Breast epithelium (tissue), 4 donors: ENCODE data around the gene CCDC34. TPM values are rescaled to one million over a fixed set of nuclear protein-coding genes. Genes with fewer than 3 reads are reported as not detected.

Source experiments
- DNase-seq, 2 donors: peaks; one replicate each; pipeline ENCODE4 v3.0.0-alpha.2; 2019; ENCODE audit warnings: low spot score in 2 of 2
- H3K27ac ChIP-seq, 2 donors: fragments of 200-600 bp; sonication (generic) in 1 of 2; one replicate each; pipeline ENCODE4 v1.5.1; 2016 to 2019; ENCODE audit warnings: mild to moderate bottlenecking in 1 of 2
- H3K27me3 ChIP-seq, 2 donors: fragments of 200-600 bp; sonication (generic) in 1 of 2; one replicate each; pipeline versions ENCODE4 v1.5.1 to v1.6.0; 2017 to 2019; ENCODE audit warnings: control low read depth in 1 of 2, mild to moderate bottlenecking in 1 of 2
- H3K36me3 ChIP-seq: fragments of 200-600 bp; one replicate; pipeline ENCODE4 v1.5.1; 2019
- H3K4me1 ChIP-seq, 2 donors: fragments of 200-600 bp; sonication (generic); one replicate each; pipeline ENCODE4 v1.5.1; 2016 to 2019; ENCODE audit warnings: control low read depth in 1 of 2
- H3K4me3 ChIP-seq, 3 donors: fragments of 200-600 bp; sonication (generic); 1 replicate in 2 of 3; 2 replicates in 1 of 3; pipeline ENCODE4 v1.5.1; 2016 to 2019; ENCODE audit warnings: mild to moderate bottlenecking in 3 of 3, moderate library complexity in 2 of 3
- H3K9me3 ChIP-seq, 2 donors: fragments of 200-600 bp; sonication (generic) in 1 of 2; one replicate each; pipeline ENCODE4 v1.5.1; 2016 to 2019; ENCODE audit warnings: control low read depth in 1 of 2
- CTCF ChIP-seq, 3 donors: fragments of 450-650 bp; IDR thresholded peaks; one replicate each; pipeline ENCODE4 v1.5.1; 2016 to 2017; ENCODE audit warnings: antibody characterized with exemption in 3 of 3, mild to moderate bottlenecking in 3 of 3, moderate library complexity in 3 of 3
- POLR2A ChIP-seq: fragments of 450-650 bp; IDR thresholded peaks from one replicate; pipeline ENCODE4 v1.6.1; 2016; ENCODE audit warnings: antibody characterized with exemption, mild to moderate bottlenecking, moderate library complexity
- POLR2AphosphoS5 ChIP-seq, 3 donors: sonication (generic); formaldehyde crosslinking; IDR thresholded peaks; one replicate each; pipeline ENCODE4 v1.6.1; 2017; ENCODE audit warnings: antibody characterized with exemption in 3 of 3
- intact Hi-C: fragments of 100-400 bp; cut with DNase I; formaldehyde crosslinking; loops from one replicate; pipeline ENCODE4 v1.15.1; 2023; ENCODE audit warnings: low total_unique reads
- total RNA-seq, 3 donors: library from RNA; depleted of rRNA; stranded (reverse); fragments of >200 nt; gene quantifications; one replicate each; pipeline ENCODE4 v1.1.0, GENCODE V29; 2016

Gene CCDC34
- total RNA-seq, 3 donors from 2014 or later = 2.2 to 9.7 (median 4.9) TPM

DNA sequence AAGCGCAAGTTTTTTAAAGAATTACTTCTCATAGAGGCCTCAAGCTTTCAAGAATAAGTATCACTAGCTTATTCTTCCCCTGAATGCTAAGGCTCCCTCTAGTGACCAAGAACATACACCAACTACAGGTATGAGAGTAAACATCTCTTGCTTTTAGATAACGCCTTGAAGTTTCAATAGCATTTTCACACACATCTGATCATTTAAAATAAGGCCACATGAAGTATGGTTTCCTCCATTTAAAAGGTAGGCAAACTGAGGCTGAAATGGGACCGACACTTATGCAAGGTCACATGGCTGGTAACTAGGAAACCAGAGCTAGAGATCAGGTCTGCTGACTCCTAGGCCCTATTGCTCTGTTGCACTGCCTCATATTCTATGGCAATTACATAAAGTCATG is 66.5 kb downstream of the CCDC34 start:
- Histone ChIP-seq H3K9me3 (peaks cover 0 to 6% of the 10 kb centered on the region in 2 donors), H3K27me3 (no peaks in the 10 kb centered on the region), H3K27ac (no peak overlapping the region), H3K36me3 (no peaks in the 10 kb centered on the region), H3K4me1 (no peaks in the 10 kb centered on the region), H3K4me3 (no peak overlapping the region)
- no peak for DNase-seq
- intact Hi-C loops = no loop called here
- TF ChIP-seq CTCF (IDR thresholded peaks at IDR 0.05) = peak in 2 of 3 donors; percentile 39 to 55
- TF ChIP-seq POLR2AphosphoS5 (IDR thresholded peaks at IDR 0.05) = no peak
- TF ChIP-seq POLR2A = no peak

- H3K4me1 ChIP-seq = no peaks in the 10 kb centered on the region
- no peak overlapping the region for H3K27ac ChIP-seq
- H3K36me3 ChIP-seq = no peaks in the 10 kb centered on the region
- intact Hi-C loops = no loop called here
- TF ChIP-seq CTCF (IDR thresholded peaks at IDR 0.05) = no peak
- TF ChIP-seq POLR2AphosphoS5 (IDR thresholded peaks at IDR 0.05) = no peak
- no peak for TF ChIP-seq POLR2A
- no peak overlapping the region for H3K4me3 ChIP-seq
- peaks cover 0 to 12% of the 10 kb centered on the region in 2 donors for H3K9me3 ChIP-seq
- H3K27me3 ChIP-seq = no peaks in the 10 kb centered on the region
- no peak for DNase-seq
Measured at GRCh38 chr11:27295928-27296327, 67.1 kb downstream of the CCDC34 start.

DNA sequence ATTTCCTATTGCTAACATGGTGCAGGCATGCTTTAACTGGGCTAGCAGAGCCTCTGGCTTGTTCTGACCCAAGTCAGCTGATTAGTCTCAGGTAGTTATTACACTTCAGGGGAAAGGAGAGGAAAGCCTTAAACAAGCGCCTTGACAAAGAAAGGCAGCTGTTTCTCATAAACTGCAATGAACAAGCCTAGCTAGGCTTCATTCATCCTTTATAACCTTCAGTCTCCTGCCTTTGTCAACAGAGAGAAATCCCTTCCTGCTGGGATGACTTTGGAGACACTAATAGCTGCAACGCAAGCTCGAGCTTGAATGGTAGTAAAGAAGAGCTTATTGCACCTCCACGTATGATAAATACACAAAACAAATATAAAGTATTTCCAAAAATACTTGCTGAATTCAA is 68.4 kb downstream of the CCDC34 start:
- no peak for TF ChIP-seq POLR2A
- no peak for TF ChIP-seq CTCF (IDR thresholded peaks at IDR 0.05)
- no peak for TF ChIP-seq POLR2AphosphoS5 (IDR thresholded peaks at IDR 0.05)
- no peaks in the 10 kb centered on the region for H3K36me3 ChIP-seq
- intact Hi-C loops = no loop called here
- DNase-seq = no peak
- H3K27me3 ChIP-seq = no peaks in the 10 kb centered on the region
- no peak overlapping the region for H3K27ac ChIP-seq
- H3K9me3 ChIP-seq = peaks cover 0 to 18% of the 10 kb centered on the region in 2 donors
- H3K4me3 ChIP-seq = no peak overlapping the region
- H3K4me1 ChIP-seq = no peaks in the 10 kb centered on the region

- H3K27me3 ChIP-seq = no peaks in the 10 kb centered on the region
- intact Hi-C loops = no loop called here
- no peak for TF ChIP-seq POLR2A
- TF ChIP-seq POLR2AphosphoS5 (IDR thresholded peaks at IDR 0.05) = no peak
- no peak for TF ChIP-seq CTCF (IDR thresholded peaks at IDR 0.05)
Measured at GRCh38 chr11:27293515-27294417, 69.2 kb downstream of the CCDC34 start.

DNA sequence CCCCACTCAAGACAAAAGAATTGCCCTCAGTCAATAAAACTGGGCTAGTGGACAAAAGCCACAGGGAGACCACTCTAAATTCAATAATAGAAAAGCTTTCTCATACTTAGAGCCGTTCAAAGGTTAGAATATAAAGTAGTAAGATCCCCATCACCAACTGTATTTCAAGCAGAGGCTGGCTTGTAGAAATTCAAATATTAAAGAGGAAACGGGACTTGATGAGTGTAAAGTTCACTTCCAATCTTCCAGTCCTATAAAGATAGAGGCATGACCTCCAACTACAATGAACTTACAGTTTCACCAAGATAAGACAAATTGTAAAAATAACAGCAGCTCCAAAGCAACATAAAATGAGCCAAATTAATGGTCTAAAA is 70.4 kb downstream of the CCDC34 start:
- Histone ChIP-seq H3K9me3 (peaks cover 0 to 18% of the 10 kb centered on the region in 2 donors), H3K27me3 (no peaks in the 10 kb centered on the region), H3K4me3 (no peak overlapping the region), H3K4me1 (no peaks in the 10 kb centered on the region), H3K36me3 (no peaks in the 10 kb centered on the region), H3K27ac (no peak overlapping the region)
- intact Hi-C loops = no loop called here
- TF ChIP-seq CTCF (IDR thresholded peaks at IDR 0.05) = no peak
- no peak for TF ChIP-seq POLR2AphosphoS5 (IDR thresholded peaks at IDR 0.05)
- no peak for TF ChIP-seq POLR2A
- no peak for DNase-seq

More at GRCh38 chr11:27293515-27294417, 69.2 kb downstream of the CCDC34 start:
- no peak overlapping the region for H3K4me3 ChIP-seq
- peaks cover 0 to 18% of the 10 kb centered on the region in 2 donors for H3K9me3 ChIP-seq
- H3K4me1 ChIP-seq = no peaks in the 10 kb centered on the region
- DNase-seq = no peak
- no peak overlapping the region for H3K27ac ChIP-seq
- no peaks in the 10 kb centered on the region for H3K36me3 ChIP-seq
